ENCODE measurements around the gene DAAM1.

- TF ChIP-seq, protein P1, sequence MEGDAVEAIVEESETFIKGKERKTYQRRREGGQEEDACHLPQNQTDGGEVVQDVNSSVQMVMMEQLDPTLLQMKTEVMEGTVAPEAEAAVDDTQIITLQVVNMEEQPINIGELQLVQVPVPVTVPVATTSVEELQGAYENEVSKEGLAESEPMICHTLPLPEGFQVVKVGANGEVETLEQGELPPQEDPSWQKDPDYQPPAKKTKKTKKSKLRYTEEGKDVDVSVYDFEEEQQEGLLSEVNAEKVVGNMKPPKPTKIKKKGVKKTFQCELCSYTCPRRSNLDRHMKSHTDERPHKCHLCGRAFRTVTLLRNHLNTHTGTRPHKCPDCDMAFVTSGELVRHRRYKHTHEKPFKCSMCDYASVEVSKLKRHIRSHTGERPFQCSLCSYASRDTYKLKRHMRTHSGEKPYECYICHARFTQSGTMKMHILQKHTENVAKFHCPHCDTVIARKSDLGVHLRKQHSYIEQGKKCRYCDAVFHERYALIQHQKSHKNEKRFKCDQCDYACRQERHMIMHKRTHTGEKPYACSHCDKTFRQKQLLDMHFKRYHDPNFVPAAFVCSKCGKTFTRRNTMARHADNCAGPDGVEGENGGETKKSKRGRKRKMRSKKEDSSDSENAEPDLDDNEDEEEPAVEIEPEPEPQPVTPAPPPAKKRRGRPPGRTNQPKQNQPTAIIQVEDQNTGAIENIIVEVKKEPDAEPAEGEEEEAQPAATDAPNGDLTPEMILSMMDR (IDR thresholded peaks at IDR 0.05), result no peak
- TF ChIP-seq EZH2 (IDR thresholded peaks at IDR 0.05), result no peak
Observed at GRCh38 chr14:59292028-59292427, 103.6 kb downstream of the DAAM1 start.
